KOPT-K1 (cell line): ENCODE data around the gene NFYC.

Source experiments
- H3K27ac ChIP-seq: fragments of 200-600 bp; sonication (generic); 2 replicates; pipeline ENCODE4 v1.5.1; 2016; ENCODE audit warnings: antibody characterized with exemption, mild to moderate bottlenecking, low read depth, low read length; ENCODE audit not compliant: poor library complexity, severe bottlenecking
- H3K36me3 ChIP-seq: fragments of 200-600 bp; sonication (generic); 2 replicates; pipeline ENCODE4 v1.5.1; 2017; ENCODE audit warnings: antibody characterized with exemption, mild to moderate bottlenecking, low read length, moderate library complexity; ENCODE audit not compliant: insufficient read depth
- H3K9me3 ChIP-seq: fragments of 200-600 bp; sonication (generic); 2 replicates; pipeline ENCODE4 v1.5.1; 2017; ENCODE audit warnings: antibody characterized with exemption, low read length, mild to moderate bottlenecking; ENCODE audit not compliant: insufficient read depth, poor library complexity, severe bottlenecking

NFYC gene

DNA sequence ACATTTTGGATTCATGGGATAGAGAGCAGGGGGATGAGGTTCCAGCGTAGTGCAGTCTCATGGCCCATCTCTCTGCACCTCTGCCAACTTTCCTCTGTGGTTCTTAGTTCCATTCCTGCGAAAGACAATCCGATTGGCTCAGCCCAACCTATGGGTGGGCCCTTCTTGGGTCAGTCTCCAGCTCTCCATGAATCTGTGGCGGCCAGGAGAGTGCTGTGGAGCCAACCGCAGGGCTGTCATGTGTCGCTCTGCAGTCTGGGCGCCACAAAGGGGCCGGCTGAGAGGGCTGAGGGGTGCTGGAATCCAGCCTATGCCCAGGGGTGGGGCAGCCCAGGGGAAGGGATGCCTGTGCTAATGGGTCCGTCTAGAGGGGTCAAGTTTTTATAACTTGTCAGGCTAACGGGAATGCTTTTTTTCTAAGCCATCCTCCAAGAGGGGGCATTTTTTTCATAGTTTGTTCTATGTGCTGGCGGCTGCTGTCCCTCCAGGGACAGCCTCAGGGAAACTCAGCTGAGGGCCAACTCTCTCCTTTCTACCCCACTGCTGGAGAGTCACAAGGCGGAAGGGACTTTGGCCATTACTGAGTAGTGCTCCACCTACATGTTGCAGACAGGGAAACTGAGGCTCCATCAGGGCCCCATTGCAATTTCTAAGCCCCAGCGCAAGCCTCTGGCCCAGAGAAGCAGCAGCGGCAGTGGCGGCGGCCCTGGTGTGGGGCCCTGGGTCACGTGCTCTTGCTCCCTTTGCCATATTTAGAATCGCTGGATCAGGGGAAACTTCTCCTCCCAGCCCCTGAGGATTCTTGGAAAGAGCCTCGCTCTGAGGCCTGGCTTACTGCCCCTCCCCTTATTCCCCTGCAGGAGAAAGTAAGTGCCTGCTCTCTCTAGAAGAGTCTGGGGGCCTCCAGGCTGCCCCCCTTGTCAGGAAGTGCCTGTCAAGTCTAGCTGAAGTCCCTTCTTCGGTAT, 115.5 kb downstream of the NFYC start:
- Histone ChIP-seq H3K9me3 (no peaks in the 10 kb centered on the region), H3K36me3 (no peaks in the 10 kb centered on the region), H3K27ac (no peak overlapping the region)

- Histone ChIP-seq H3K9me3 (no peaks in the 10 kb centered on the region), H3K27ac (no peak overlapping the region), H3K36me3 (no peaks in the 10 kb centered on the region)
Measured at GRCh38 chr1:40808002-40808401, 116.5 kb downstream of the NFYC start.

DNA sequence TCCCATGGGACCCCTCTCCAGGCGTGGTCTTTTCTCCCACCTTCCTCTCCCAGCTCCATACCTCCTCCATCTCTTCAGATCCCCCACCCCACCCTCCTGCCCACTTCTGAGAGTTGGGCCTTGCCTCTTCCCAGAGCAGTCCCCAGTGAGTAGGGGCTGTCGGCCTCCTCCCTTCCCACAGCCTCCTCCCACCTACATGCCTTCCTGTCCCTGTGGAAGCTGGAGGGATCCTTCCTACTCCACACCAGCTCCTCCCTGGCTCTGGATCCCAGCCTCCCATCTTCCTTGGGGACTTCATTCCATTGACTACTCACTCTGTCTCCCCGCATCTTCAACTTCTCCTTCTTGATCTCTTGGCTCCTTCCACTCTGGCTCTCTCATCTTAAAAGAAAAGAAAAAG, 116.9 kb downstream of the NFYC start:
- Histone ChIP-seq H3K9me3 (no peaks in the 10 kb centered on the region), H3K27ac (no peak overlapping the region), H3K36me3 (no peaks in the 10 kb centered on the region)

GRCh38 chr1:40808909-40809308, 117.4 kb downstream of the NFYC start:
- H3K9me3 ChIP-seq, result no peaks in the 10 kb centered on the region
- H3K36me3 ChIP-seq, result no peaks in the 10 kb centered on the region
- H3K27ac ChIP-seq, result no peak overlapping the region

GRCh38 chr1:40810927-40811326, 119.4 kb downstream of the NFYC start:
- no peaks in the 10 kb centered on the region for H3K9me3 ChIP-seq
- H3K27ac ChIP-seq, result no peak overlapping the region
- H3K36me3 ChIP-seq, result no peaks in the 10 kb centered on the region

- Histone ChIP-seq H3K9me3 (no peaks in the 10 kb centered on the region), H3K36me3 (no peaks in the 10 kb centered on the region), H3K27ac (no peak overlapping the region)
Measured at GRCh38 chr1:40815420-40815819, 123.9 kb downstream of the NFYC start.

GRCh38 chr1:40817791-40818263, 126.3 kb downstream of the NFYC start:
- Histone ChIP-seq H3K27ac (no peak overlapping the region), H3K9me3 (no peaks in the 10 kb centered on the region), H3K36me3 (no peaks in the 10 kb centered on the region)

DNA sequence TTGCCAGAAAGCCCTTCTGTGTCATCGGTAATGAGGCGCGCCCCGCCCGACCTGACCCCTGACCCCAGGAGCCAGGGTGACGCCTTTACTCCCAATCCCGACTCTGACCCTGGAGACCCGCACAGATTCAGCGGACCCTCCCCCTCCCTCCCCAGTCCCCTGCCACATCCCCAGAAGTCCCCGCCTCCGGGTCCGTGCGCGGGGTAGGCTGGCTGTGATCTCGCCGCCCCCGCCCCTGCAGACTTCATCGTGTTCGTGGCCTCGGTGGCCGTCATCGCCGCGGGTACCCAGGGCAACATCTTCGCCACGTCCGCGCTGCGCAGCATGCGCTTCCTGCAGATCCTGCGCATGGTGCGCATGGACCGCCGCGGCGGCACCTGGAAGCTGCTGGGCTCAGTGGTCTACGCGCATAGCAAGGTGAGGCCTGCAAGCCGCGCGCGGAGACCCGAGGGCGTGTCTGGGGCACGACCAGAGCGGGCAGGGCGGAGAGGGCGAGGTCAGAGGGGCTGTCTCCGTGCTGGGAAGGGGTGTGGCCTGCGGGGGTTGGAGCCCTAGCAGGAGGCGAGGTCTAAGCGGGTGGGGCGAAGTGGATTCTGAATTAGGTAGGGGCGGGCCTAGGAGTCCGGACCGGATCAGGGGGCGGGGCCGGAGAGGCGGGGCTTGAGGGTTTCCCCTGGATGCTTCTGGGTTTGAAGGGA, 126.9 kb downstream of the NFYC start:
- Histone ChIP-seq H3K27ac (no peak overlapping the region), H3K36me3 (no peaks in the 10 kb centered on the region), H3K9me3 (no peaks in the 10 kb centered on the region)

DNA sequence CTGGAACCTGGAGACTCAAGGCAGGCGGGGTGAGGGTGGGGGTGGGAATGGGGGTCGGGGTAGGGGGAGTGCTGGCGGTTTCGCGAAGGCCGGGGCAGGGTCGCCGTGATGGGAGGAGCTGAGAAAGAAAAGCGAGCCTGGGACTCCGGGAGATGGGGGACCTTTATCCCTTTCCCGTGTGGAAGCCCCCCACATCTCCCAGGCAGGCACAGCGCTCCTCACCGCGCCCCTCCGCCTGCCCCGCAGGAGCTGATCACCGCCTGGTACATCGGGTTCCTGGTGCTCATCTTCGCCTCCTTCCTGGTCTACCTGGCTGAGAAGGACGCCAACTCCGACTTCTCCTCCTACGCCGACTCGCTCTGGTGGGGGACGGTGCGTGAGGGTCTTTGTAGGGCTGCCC, 127.6 kb downstream of the NFYC start:
- Histone ChIP-seq H3K9me3 (no peaks in the 10 kb centered on the region), H3K36me3 (no peaks in the 10 kb centered on the region), H3K27ac (no peak overlapping the region)

- no peak overlapping the region for H3K27ac ChIP-seq
- H3K36me3 ChIP-seq, result no peaks in the 10 kb centered on the region
- no peaks in the 10 kb centered on the region for H3K9me3 ChIP-seq
Measured at GRCh38 chr1:40820251-40820797, 128.8 kb downstream of the NFYC start.
